Stimulated activated CD4-positive, alpha-beta T cell treated with anti-CD3 and anti-CD28 coated beads, Interleukin-15, amount 100 ng/mL, for 1 hour (primary cell): Measurements from ENCODE around the gene RGS19.

ENCODE experiments used
- DNase-seq, 2 donors: peaks; one replicate each; pipeline ENCODE4 v3.0.0-alpha.2; 2020; ENCODE audit warnings: low read depth in 1 of 2, low spot score in 1 of 2

RGS19 gene

GRCh38 chr20:64037199-64037497 is 42.2 kb downstream of the RGS19 start:
- DNase-seq: no peak

- no peak for DNase-seq
These were observed 42.7 kb downstream of the RGS19 start for GRCh38 chr20:64036346-64037198.

- no peak for DNase-seq
These were observed 43.4 kb downstream of the RGS19 start, which contains the start of gene C20orf204 for GRCh38 chr20:64035933-64036345. Gene C20orf204, plus strand, starts transcription at chr20:64036182. Its CDS starts 142 bp downstream, at chr20:64036324.

GRCh38 chr20:64035066-64035932 is 44.0 kb downstream of the RGS19 start:
- peak in 1 of 2 donors; percentile 17 for DNase-seq

GRCh38 chr20:64033981-64034493 is 45.3 kb downstream of the RGS19 start:
- no peak for DNase-seq

GRCh38 chr20:64032706-64033624 is 46.4 kb downstream of the RGS19 start:
- no peak for DNase-seq

GRCh38 chr20:64031822-64032314 is 47.5 kb downstream of the RGS19 start:
- DNase-seq: no peak

- no peak for DNase-seq
These were observed 48.8 kb downstream of the RGS19 start for GRCh38 chr20:64030371-64031134.

- no peak for DNase-seq
These were observed 49.8 kb downstream of the RGS19 start for GRCh38 chr20:64029293-64030117.

GRCh38 chr20:64027981-64028685 is 51.2 kb downstream of the RGS19 start:
- no peak for DNase-seq

GRCh38 chr20:64025826-64026412 is 53.4 kb downstream of the RGS19 start:
- no peak for DNase-seq

- no peak for DNase-seq
These were observed 54.1 kb downstream of the RGS19 start for GRCh38 chr20:64025101-64025825.

- no peak for DNase-seq
These were observed 55.0 kb downstream of the RGS19 start for GRCh38 chr20:64024141-64024990.

GRCh38 chr20:64023361-64024140 is 55.8 kb downstream of the RGS19 start:
- DNase-seq: no peak
